Spleen (tissue), 11 donors: ENCODE data around the gene LCN12. TPM values are rescaled to one million over a fixed set of nuclear protein-coding genes. Genes with fewer than 3 reads are reported as not detected.

Experiments used
- DNase-seq: peaks from one replicate; pipeline ENCODE4 v3.0.0-alpha.2; 2020
- H3K27ac ChIP-seq, 8 donors: fragments of 200-600 bp; sonication (generic) in 7 of 8; 1 replicate in 4 of 8; 2 replicates in 4 of 8; pipeline versions ENCODE4 v1.5.0 to v1.8.0; 2016 to 2021; ENCODE audit warnings: inconsistent platforms in 4 of 8, mild to moderate bottlenecking in 4 of 8, moderate library complexity in 1 of 8
- H3K27me3 ChIP-seq, 7 donors: fragments of 200-600 bp; sonication (generic) in 6 of 7; replicated peaks in 1 of 7; 1 replicate in 4 of 7; 2 replicates in 3 of 7; pipeline versions ENCODE4 v1.5.0 to v1.8.0; 2016 to 2021; ENCODE audit warnings: inconsistent platforms in 3 of 7, mild to moderate bottlenecking in 1 of 7
- H3K36me3 ChIP-seq, 6 donors: fragments of 200-600 bp; sonication (generic) in 5 of 6; 1 replicate in 4 of 6; 2 replicates in 2 of 6; pipeline versions ENCODE4 v1.5.0 to v1.8.0; 2016 to 2021; ENCODE audit warnings: inconsistent platforms in 2 of 6
- H3K4me1 ChIP-seq, 6 donors: fragments of 200-600 bp; sonication (generic) in 5 of 6; 1 replicate in 3 of 6; 2 replicates in 3 of 6; pipeline versions ENCODE4 v1.5.0 to v1.8.0; 2016 to 2021; ENCODE audit warnings: inconsistent platforms in 3 of 6
- H3K4me3 ChIP-seq, 8 donors: fragments of 200-600 bp; sonication (generic) in 7 of 8; 1 replicate in 4 of 8; 2 replicates in 4 of 8; pipeline versions ENCODE4 v1.5.0 to v1.8.0; 2016 to 2021; ENCODE audit warnings: inconsistent platforms in 4 of 8, mild to moderate bottlenecking in 4 of 8, moderate library complexity in 2 of 8
- H3K9me3 ChIP-seq, 8 donors: fragments of 200-600 bp; sonication (generic) in 7 of 8; 1 replicate in 4 of 8; 2 replicates in 4 of 8; pipeline versions ENCODE4 v1.5.0 to v1.8.0; 2016 to 2021; ENCODE audit warnings: inconsistent platforms in 4 of 8
- CTCF ChIP-seq, 11 experiments: fragments of 200-600 bp in 7 of 11; fragments of 450-650 bp in 4 of 11; sonication (generic) in 4 of 11; IDR thresholded peaks in 8 of 11; conservative IDR thresholded peaks in 3 of 11; 1 replicate in 7 of 11; 2 replicates in 4 of 11; pipeline versions ENCODE4 v1.4.0 to v1.8.0; 2016 to 2021; ENCODE audit warnings: antibody characterized with exemption in 11 of 11, inconsistent platforms in 4 of 11, mild to moderate bottlenecking in 1 of 11
- POLR2A ChIP-seq, 3 donors: fragments of 450-650 bp; IDR thresholded peaks; one replicate each; pipeline ENCODE4 v1.5.1; 2017; ENCODE audit warnings: antibody characterized with exemption in 3 of 3, mild to moderate bottlenecking in 1 of 3
- POLR2AphosphoS5 ChIP-seq, 3 donors: sonication (generic); formaldehyde crosslinking; IDR thresholded peaks; one replicate each; pipeline ENCODE4 v1.5.1; 2017; ENCODE audit warnings: antibody characterized with exemption in 3 of 3
- WGBS, 5 donors: extraction: QIAGEN DNeasy Blood & Tissue Kit in 3 of 5; methylation state at CpG; one replicate each; pipeline versions ENCODE4 v1.1.5 to v1.1.7; 2013 to 2018; 5-methylcytosine and 5-hydroxymethylcytosine counted together
- intact Hi-C: fragments of 100-400 bp; cut with DNase I; formaldehyde crosslinking; loops from one replicate; pipeline ENCODE4 v1.15.0; 2023; ENCODE audit warnings: low total_unique reads
- polyA plus RNA-seq, 3 donors: library from polyadenylated mRNA; stranded (reverse); fragments of 200-250 nt; gene quantifications; one replicate each; pipeline ENCODE4 v1.2.1, GENCODE V29; 2013
- total RNA-seq, 7 donors: library from RNA; depleted of rRNA in 3 of 7; stranded (reverse); fragments of >200 nt in 3 of 7; fragmentation: NEBNext Ultra II Directional in 4 of 7; extraction: Animal tissue kit (Norgen Biotek cat#: 25700) in 4 of 7; gene quantifications; one replicate each; pipeline versions ENCODE4 v1.1.0 to v1.2.1, GENCODE V29; 2016 to 2021
- donor health status: healthy with polysubstance abuse.
- donor health status: DM: no; HTN: no; CAD: no; lungs with moderate emphysema.
- donor health status: DM: no; HTN: no; CAD: no.
- donor health status: Bipolar disorder and iron deficiency.
- donor health status: healthy.
- donor health status: DM: no; HTN: no; CAD: no.
- donor health status: DM: yes; HTN: yes; CAD: no.

The LCN12 gene
- total and polyA plus RNA-seq, 10 donors, result 0.83 to 63.4 (median 8.3) TPM

- H3K4me1 ChIP-seq, result peaks cover 9 to 54% (median 37%) of the 10 kb centered on the region in 6 donors
- DNase-seq, result no peak
- no peaks in the 10 kb centered on the region for H3K36me3 ChIP-seq
- H3K27me3 ChIP-seq, result peaks cover 0 to 4% (median 0%) of the 10 kb centered on the region in 7 donors
- intact Hi-C loops, result no loop called here
- peak overlapping the region in 2 of 8 donors; percentile 0 to 38 for H3K4me3 ChIP-seq
- H3K27ac ChIP-seq, result peak overlapping the region in 7 of 8 donors; percentile 8 to 69 (median 53)
- WGBS, 5 donors, result 13 to 23% (median 19%) methylated on average over 23 of the region's 23 CpGs
- no peaks in the 10 kb centered on the region for H3K9me3 ChIP-seq
- TF ChIP-seq POLR2AphosphoS5 (IDR thresholded peaks at IDR 0.05) (peak in 1 of 3 donors; percentile 28), POLR2A (IDR thresholded peaks at IDR 0.05) (no peak), CTCF (IDR thresholded peaks at IDR 0.05 in 8 of 11, conservative IDR thresholded peaks at IDR 0.05 in 3 of 11) (no peak)
These were observed 13.9 kb downstream of the LCN12 start for GRCh38 chr9:136965771-136966484.

- Histone ChIP-seq H3K9me3 (no peaks in the 10 kb centered on the region), H3K4me3 (no peak overlapping the region), H3K36me3 (no peaks in the 10 kb centered on the region), H3K27ac (no peak overlapping the region), H3K27me3 (peaks cover 0 to 4% (median 0%) of the 10 kb centered on the region in 7 donors), H3K4me1 (peaks cover 10 to 52% (median 39%) of the 10 kb centered on the region in 6 donors)
- DNase-seq, result no peak
- TF ChIP-seq POLR2AphosphoS5 (IDR thresholded peaks at IDR 0.05) (no peak), CTCF (IDR thresholded peaks at IDR 0.05 in 8 of 11, conservative IDR thresholded peaks at IDR 0.05 in 3 of 11) (no peak), POLR2A (IDR thresholded peaks at IDR 0.05) (no peak)
- 69 to 92% (median 81%) methylated on average over 11 to 17 of the region's 17 CpGs for WGBS, 5 donors
- intact Hi-C loops, result no loop called here
These were observed 16.5 kb downstream of the LCN12 start for GRCh38 chr9:136968333-136969127.

- intact Hi-C loops, result no loop called here
- Histone ChIP-seq H3K9me3 (no peaks in the 10 kb centered on the region), H3K4me3 (no peak overlapping the region), H3K36me3 (no peaks in the 10 kb centered on the region), H3K27me3 (peaks cover 0 to 4% (median 0%) of the 10 kb centered on the region in 7 donors), H3K4me1 (peaks cover 10 to 55% (median 40%) of the 10 kb centered on the region in 6 donors), H3K27ac (no peak overlapping the region)
- WGBS, 5 donors, result 84 to 95% (median 87%) methylated on average over 12 to 17 of the region's 17 CpGs
- TF ChIP-seq CTCF (IDR thresholded peaks at IDR 0.05 in 8 of 11, conservative IDR thresholded peaks at IDR 0.05 in 3 of 11), result no peak
- TF ChIP-seq POLR2A (IDR thresholded peaks at IDR 0.05), result no peak
- peak in 2 of 3 donors; percentile 33 to 37 for TF ChIP-seq POLR2AphosphoS5 (IDR thresholded peaks at IDR 0.05)
- no peak for DNase-seq
These were observed 17.1 kb downstream of the LCN12 start for GRCh38 chr9:136969150-136969549.

GRCh38 chr9:136969774-136970173 is 17.7 kb downstream of the LCN12 start:
- Histone ChIP-seq H3K9me3 (no peaks in the 10 kb centered on the region), H3K27ac (no peak overlapping the region), H3K4me3 (no peak overlapping the region), H3K27me3 (peaks cover 0 to 4% (median 0%) of the 10 kb centered on the region in 7 donors), H3K36me3 (no peaks in the 10 kb centered on the region), H3K4me1 (peaks cover 10 to 55% (median 38%) of the 10 kb centered on the region in 6 donors)
- no peak for DNase-seq
- TF ChIP-seq POLR2AphosphoS5 (IDR thresholded peaks at IDR 0.05) (no peak), CTCF (IDR thresholded peaks at IDR 0.05 in 8 of 11, conservative IDR thresholded peaks at IDR 0.05 in 3 of 11) (no peak), POLR2A (IDR thresholded peaks at IDR 0.05) (no peak)
- WGBS, 5 donors, result 58 to 77% (median 72%) methylated on average over 3 to 5 of the region's 5 CpGs
- intact Hi-C loops, result no loop called here
